GM10847 (cell line): ENCODE measurements around the gene BOD1L1.

ENCODE experiments used
- POLR2A ChIP-seq: IDR thresholded peaks from 2 replicates; pipeline ENCODE4 v1.6.1; 2011; ENCODE audit not compliant: insufficient read length; ENCODE audit errors: extremely low read depth

Gene BOD1L1

GRCh38 chr4:13547485-13548041 lies 80.0 kb downstream of the BOD1L1 start:
- no peak for TF ChIP-seq POLR2A

DNA sequence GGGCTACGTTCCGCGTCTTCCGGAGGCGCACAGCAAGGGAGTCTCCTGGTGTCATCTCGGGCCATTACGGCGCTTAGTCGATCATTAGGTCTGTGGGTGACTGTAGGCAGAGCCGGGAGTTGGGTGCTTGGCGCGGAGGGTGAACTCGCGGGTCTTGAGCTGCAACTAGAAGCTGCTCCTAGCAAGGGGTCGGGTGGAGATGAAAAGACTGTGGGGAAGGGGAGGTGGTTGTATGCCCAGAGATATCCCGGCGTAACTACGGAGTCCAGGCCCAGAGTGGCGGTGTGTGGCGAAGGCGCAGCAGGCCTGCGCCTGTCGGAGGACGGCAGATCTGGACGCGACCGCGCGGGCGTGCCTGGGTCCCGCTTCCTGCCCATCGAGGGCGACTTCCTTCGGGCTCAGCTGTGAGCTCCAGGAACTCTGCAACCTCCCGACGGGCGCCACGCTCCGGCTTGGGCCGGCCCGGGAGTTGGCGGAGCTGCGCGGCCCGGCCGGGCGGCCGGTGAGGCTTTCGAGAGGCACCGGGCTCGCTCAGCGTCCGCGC lies 80.5 kb downstream of the BOD1L1 start:
- no peak for TF ChIP-seq POLR2A

GRCh38 chr4:13546142-13546940 lies 81.2 kb downstream of the BOD1L1 start:
- TF ChIP-seq POLR2A: no peak

- TF ChIP-seq POLR2A: no peak
Observed at GRCh38 chr4:13545394-13545808, 82.1 kb downstream of the BOD1L1 start.

GRCh38 chr4:13544606-13545393 lies 82.7 kb downstream of the BOD1L1 start:
- TF ChIP-seq POLR2A: no peak

DNA sequence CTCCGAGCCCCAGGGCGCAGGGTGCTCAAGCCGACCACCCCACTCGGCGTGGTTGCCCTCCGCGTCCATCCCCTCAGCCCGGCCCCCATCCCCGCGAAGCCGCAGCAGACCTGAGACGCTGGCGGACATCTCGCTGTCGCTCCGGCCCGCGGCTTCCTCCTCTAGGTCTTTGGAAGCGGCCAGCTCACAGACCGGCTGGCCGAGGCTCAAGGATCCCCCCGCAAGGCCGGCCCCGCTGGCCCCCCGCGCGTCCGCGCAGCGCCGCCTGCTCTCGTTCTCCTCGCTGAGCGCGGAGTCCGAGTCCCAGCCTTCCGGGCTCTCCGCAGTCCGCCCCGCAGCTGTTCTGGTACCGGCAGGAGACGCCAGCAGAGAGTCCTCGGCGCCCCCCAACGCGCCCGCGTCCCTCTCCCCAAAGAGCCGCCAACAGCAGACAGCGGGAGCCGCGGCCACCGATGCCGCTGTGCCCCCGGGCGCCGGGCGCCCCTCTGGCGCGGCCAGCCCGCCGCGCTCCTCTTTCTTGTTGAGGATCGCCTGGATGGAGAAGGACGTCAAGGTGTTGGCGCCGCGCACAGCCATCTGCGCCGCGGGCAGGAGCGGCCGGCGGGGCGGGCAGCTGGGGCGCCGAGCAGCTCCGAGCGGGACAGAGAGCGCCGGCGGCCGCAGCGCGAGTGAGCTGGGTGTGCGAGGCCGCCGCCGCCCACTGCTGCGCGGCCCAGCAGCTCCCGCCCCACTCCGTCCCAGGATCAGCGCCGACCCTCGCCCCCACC lies 83.5 kb downstream of the BOD1L1 start, which contains the start of gene NKX3-2:
Gene NKX3-2, minus strand, starts transcription at position 670 of the 767 bp plus-strand sequence. Its CDS starts 94 bp downstream, at position 576.
- TF ChIP-seq POLR2A: no peak

GRCh38 chr4:13543032-13543838 lies 84.3 kb downstream of the BOD1L1 start:
- TF ChIP-seq POLR2A: no peak

DNA sequence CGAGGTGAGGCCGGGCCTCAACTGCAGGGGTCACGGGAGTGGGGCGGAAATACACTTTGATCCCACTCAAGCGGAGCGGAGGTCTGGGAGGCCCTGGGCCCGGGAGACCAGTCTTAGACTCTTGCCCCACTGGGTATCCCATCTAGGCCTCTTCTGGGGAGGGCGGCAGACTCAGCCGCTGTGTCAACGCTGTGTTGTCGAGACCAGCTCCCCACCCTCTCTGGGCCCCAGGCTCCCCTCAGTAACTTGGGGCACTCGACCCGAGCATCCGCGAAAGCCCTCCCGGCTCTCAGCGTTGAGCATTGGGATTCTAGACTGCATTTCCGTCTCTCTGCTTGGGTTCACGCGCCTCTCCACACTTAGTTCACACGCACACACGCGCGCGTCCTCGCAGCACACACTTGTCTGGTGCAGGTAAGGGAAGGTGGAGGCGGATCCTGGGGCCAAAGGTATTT lies 84.9 kb downstream of the BOD1L1 start:
- no peak for TF ChIP-seq POLR2A

DNA sequence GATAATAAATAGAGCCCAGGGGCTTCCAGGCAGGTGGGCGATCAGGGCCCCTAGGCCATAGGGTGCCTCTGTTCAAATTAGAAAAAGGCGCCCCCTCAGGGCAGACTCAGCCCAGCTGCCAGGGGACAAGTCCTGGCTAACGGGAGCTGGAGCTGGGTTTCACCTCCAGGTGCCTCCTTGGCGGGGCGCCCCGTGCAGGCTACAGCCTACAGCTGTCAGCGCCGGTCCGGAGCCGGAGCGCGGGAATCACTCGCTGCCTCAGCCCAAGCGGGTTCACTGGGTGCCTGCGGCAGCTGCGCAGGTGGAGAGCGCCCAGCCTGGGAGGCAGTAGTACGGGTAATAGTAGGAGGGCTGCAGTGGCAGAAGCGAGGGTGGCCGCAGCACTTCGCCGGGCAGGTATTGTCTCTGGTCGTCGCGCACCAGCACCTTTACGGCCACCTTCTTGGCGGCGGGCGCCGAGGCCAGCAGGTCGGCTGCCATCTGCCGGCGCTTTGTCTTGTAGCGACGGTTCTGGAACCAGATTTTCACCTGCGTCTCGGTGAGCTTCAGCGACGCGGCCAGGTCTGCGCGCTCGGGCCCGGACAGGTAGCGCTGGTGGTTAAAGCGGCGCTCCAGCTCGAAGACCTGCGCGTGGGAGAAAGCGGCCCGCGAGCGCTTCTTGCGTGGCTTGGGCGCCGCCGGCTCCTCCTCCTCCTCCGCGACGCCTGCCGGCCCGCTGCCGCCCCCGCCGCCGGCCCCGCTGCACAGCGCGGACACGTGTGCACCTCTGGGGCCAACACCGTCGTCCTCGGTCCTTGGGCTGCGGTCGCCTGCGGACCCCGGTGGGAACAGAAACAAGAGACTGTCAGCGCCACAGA lies 85.6 kb downstream of the BOD1L1 start:
- no peak for TF ChIP-seq POLR2A

- no peak for TF ChIP-seq POLR2A
Observed at GRCh38 chr4:13541176-13541604, 86.3 kb downstream of the BOD1L1 start.

DNA sequence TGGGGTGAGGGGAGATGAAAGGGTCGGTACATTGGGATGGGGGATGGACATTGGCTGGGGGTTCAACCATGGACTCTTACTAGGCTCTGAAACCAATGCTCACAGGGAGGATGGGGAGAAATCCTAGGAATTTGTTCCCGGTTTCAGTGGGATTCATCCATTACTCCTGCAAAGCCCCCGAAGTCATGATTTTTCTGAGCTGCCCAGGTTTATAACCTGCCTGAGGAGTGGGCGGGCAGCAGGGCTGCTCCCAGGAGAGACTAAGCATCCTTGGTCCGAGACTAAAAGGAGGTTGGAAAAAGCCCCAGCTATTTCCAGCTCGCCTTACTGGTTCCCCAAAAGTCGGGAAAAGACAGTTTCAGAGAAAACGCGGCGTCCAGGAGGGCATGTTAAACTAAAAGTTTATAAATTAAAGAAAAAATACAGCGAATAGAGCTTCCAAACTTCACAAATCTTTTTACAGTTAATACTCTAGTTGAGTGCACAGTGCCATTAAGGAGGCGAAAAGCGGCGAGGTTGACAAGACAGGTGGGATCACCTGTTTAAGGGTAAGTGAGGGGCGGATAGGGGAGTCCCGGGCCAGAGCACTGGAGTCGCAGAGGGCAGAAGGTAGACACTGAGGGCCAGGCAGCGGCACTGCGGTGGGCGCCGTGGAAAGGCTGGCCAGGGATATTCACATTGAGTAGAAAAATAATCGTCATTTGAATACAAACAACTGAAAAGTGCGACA lies 86.9 kb downstream of the BOD1L1 start:
- no peak for TF ChIP-seq POLR2A
